NOMO-1 (cell line): ENCODE measurements around the gene DPH3.
A peak's percentile ranks its signal among the peaks of the same experiment; 100 is the strongest.

Experiments used
- DNase-seq, 2 experiments: peaks; one replicate each; lab custom pipeline; 2025; ENCODE audit not compliant: unreplicated experiment in 2 of 2; lab: John Stamatoyannopoulos, UW

The DPH3 gene

DNA sequence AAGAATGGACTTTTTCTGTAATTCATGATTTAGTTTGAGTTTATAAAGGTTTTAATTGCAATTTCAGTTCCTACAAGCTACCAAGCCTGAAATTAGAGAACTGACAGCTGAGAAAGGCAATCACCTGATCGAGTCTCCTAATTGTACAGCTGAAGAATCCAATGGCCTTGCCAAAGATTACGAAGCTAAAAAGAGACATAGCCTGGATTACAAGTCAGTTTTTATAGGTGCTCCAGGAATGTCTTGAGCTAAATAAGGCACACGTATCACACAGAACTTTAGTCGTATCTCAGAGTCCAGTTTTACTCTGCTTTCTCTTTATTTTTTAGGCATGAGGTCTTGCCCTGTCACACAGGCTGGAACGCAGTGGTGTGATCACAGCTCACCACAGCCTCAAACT lies 6.6 kb downstream of the DPH3 start:
- DNase-seq: no peak

DNA sequence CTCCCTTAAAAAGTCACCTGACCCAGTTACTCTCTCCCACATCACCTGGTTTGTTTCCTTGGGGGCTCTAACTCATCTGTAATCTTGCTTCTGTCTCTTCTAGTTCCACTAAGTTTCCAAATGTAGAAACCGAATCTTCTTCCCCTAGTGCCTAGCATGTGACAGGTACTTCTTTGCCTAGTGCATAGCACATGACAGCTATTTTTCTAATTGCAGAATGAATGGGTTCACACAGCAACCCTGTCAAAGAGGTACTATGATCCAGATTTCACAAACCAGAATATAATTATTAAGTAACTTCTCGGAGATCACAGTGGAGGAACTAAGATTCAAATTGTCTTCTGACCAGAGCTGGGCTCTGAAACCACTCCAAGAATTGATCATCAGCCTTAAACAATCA lies 7.4 kb downstream of the DPH3 start:
- DNase-seq: no peak

DNA sequence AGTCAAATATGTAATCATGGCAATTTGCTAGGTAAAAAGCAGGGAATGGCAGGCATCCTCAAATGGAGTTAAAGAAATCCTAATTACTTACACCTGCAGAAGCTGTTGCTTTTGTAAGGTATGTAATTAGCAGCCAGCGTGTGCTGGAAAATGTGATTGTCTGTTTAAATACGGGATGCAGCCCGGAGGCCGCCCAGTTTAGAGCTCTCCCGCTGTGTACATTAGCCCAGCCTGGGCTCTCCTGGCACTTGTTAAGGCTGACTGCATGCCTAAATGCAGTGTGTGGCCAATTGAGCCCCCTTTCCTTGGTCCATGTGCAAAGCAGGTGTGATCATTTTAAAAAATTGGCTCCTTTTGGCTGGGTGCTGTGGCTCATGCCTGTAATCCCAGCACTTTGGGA lies 9.0 kb downstream of the DPH3 start:
- no peak for DNase-seq

DNA sequence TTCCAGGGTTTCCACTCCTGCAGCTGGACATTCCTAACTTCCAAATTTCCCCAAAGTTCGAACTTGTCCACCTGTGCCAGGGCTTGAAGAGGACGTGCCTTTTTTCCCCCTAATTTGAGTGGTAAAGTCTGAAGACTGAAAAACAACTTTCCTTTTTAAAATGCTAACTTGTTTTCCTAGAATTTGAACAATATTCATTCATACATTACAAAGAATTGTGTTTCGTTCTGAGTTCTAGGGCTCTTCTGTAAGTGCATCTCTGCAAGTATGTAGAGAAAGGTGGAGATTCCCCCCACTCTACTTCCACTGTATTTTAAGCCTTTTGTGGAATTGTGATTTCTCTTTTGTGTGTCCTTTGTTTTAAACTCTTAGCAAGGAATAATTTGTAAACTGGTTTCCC lies 9.4 kb downstream of the DPH3 start:
- DNase-seq: no peak

DNA sequence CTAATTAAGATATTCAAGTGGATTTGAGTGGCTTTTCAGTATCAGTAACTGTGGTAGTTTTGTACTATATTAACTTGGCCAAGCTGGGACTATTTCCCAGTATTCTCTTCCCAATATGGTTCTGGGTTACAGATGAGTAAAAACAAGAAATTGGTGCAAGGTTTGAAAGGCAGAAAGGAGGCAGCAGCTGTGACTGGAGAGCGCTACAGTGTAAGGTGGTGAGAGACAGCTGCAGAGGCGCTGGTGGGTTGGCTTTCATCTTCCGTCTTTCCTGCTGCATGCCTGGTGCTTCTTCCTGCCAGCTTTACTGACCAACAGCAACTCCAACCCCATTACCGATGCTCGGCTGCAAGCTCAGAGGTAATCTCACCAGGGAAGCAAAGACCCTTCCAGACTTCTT lies 9.8 kb downstream of the DPH3 start:
- no peak for DNase-seq

DNA sequence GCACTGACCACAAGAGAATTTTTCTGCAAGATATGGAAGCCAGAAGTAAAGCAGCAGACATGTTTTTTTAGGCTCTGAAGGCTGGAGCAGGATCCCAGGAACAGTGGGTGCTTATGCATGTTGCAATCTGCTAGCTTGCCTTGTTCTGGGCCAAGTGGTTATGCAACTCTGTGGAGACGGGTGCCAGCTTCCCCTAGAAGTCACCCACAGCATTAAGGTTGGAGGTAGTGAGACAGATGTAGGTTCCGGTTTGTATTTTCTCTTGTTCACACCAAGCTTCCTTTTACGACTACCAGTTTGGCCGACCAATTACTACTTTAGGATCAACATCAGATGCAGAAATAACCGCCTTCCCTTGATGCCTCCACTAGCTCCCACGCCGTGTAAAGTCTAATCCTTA lies 11.1 kb downstream of the DPH3 start:
- DNase-seq: peak; percentile 78 to 94

DNA sequence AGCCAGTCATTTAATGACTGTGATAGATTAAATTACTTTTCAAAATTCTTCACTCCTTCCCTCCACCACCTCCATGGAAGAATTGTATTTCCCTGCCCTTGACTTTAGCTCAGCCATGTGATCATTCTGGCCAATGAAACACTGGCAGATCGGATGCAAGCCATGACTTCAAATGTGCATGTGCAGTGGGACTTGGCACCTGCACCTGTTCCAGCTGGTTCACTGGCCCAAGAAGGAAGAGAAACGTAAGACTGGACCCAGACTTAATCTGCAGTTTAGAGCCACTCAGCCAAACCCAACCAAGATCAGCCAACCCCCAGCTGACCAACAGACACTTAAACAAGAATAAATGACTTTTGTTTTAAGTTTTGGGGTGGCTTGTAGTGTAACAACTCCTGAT lies 11.8 kb downstream of the DPH3 start:
- DNase-seq: no peak

DNA sequence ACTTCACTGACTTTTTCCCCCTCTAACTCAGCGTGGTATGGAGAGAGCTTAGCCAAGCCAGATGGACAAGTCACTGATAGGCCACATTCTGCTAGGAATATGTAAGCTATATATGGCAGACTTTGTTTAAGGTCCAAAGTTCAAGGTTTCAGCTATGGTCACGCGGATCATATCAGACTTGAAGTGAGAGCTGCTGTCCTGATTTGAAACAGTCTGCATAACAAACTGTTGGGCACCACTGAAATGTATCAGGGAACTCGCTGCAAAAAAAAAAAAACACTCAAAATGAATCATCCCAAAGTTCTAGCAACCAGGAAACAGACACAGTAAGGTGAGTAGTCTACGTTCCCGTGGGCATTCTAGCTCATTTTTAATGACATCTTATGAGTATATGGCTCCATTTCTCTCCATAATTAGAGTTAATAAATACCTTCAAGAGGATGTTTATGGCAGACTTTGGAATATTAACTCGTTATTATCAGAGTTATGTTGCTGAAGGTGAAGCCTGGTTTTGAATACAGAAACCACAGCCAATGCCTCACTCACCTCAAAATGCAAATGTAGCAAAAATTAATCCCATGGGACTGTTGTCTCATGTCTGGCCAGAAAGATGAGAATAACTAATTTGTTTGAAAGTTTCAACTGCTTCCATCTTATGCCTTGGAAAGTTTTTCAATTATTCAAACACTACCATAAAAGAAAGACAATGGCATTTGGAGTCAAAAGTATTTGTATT lies 12.3 kb downstream of the DPH3 start:
- DNase-seq: no peak

DNA sequence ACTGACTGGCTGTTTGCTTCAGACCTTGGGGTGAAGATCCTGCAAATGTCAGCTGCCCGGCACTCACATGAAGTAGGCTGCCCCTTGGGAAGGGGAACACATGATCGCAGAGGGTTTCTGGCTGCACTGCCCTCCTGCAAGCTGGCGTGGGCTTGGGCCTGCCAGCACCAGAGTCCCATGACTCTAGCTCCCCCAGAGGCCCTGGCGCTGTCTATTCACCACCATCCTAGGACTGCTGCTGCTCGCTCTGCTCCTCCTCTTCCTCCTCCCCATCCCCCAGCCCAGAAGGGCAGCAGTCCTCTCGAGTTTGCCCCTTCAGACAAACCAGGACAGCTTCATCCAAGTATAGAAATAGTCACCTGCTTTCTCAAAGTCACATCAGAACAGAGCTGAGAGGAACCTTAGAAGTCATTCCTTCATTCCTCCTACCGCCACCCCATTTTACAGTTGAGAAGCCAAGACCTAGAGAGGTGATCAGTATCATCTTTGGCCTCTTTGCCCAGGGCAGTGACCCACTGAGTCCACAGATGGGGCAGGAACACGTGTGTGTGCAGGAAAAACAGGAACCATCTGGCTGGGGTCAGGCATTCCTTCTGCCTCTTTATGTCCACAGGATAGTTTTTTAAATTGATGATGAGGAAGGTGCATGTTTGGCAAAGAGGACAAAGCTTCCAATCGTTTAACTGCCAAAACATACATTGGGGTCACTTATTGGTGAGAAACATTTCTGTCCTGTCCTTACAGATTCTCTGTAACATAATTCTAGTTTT lies 13.2 kb downstream of the DPH3 start:
- DNase-seq: no peak

DNA sequence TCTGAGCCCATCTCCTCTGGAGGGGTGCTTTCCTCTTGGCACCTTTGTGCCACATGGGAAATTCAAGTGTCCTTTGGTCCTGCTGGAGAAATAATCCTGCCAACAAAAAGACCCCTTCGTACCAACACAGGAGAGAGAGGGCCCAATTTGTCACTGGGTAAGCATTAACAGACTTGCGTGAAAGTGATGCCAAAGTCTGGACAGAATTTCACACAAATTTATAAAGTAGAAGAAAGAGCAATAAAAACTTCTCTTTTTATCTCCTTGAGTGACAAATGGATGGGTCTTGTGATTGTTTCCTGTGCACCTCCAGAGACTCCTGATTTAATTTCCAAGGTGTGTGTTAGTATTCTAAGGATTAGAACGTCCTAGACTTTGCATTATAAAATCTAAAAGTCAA lies 14.9 kb downstream of the DPH3 start:
- no peak for DNase-seq

DNA sequence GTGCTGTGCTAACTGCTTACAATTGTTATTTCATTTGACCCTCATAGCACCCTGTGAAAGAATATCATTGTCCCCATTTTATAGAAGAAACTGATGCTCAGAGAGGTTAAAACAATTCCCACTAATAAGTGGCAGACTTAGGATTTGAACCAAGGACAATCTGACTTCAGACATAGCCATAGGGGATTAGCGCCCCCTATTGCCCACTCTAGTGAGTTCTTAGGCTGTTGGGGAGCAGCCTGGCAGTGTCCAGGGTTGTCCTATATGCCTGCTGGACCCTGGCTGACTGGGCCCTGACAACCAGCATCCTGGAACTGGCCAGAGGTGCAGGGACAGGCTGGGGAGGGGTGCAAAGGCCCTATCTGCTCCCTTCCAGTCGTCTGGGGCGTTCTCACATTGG lies 15.4 kb downstream of the DPH3 start:
- peak in 1 of 2 experiments; percentile 5 for DNase-seq

DNA sequence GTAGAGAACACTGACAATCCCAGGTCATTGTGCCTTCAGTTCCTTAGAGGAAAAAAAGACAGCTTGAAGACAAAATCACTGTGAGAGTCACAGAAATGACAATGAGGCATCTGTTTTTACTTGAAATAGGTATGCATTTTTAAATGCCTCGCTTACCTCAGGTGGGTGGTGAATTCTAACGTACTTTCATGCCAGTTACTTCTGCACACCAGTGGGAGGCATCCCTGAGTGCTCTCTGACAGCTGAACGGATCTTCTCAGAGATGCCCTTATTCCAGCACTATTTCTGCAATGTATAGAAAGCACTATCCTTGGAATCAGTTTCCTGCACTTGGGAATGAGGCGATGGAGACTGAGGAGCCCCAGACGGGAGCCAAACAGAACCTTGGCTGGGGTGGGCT lies 16.2 kb downstream of the DPH3 start:
- DNase-seq: no peak

DNA sequence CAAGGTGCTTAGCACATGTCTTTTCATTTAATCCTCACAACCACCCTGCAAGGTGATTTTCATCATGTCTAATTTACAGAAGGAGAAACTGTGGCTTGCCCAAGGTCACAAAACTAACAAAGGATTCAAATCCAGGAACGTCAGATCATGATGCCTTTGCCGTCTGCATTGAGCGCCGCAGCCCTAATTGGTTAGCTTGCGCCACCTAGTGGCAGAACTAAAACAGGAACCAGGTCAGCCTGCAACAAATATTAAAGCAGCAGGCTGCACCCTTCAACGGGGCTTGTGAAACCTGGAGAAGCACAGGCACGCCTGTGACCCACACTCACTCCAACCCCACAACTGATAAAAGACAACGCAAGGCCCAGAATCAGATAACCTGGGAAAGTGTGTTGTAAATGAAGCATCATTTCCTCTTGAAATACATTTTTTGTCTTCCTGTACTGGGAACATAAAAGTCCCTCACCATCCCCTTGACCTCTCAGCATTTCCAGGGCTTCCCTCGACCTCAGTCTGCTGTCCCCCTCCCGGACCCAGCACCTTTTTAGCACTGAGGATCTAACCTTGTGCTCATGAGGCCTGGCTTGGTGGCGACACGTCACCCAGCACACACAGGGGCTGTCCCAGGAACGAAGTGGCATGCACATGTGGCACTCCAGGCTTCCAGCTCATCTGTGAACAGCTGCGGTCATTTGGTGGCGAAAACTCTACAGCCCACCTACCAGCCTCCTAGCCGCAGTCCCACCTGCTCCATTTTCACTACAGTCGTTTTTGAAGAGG lies 17.3 kb downstream of the DPH3 start:
- DNase-seq: peak; percentile 76 to 80

DNA sequence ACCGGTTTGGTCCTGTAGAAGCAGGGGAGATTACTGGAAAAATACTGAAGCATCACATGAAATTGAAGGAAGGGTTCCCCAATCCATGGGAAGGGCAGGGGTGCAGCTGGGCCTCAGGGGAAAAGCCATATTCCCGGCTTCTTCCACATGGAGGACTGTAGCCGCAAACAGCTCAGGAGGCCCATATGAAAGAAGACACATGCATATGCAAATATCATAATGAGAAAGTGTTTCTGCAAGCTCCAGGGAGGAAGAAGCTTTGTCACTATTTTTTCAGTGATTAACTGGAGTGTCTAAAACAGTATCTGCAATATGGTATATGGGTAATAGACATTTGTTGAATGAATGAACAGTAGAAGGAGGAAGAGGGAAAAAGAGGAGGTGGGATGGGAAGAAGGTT lies 19.1 kb downstream of the DPH3 start:
- no peak for DNase-seq

DNA sequence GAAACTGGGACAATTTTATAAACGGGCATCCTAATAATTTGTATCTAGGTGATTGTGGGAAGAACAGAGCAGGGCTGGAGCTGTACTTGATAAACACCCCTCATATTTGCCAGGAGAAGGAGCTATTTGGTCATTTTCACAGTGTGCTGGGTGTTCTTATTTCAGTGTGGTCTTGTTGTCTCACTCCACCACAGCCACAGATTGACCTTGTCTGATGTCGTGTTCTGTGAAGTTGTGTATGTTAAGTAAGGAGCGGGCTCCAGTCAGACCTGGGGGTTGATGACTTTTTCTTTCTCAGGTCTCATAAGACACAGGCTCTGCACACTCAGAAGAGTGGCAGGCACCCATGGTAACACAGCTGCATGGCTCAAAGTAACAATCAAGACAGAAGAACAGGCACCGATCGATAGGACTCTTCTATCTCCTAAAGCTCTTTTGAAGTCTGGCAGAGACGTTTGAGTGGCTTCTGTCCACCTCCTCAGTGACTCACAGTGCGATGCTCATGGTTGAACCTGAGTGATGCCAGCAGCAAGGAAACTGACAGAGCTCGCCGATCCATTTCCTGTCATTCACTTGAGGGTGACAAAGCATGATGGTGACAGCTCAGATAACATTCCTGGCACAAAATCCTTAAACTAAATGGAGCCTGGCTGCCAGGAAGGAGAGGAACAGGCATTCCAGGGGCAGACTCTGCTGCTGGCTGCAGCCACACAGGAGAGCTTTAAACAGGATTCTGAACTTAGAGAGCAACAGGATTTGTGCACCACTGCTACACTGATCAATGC lies 20.8 kb downstream of the DPH3 start:
- DNase-seq: no peak

DNA sequence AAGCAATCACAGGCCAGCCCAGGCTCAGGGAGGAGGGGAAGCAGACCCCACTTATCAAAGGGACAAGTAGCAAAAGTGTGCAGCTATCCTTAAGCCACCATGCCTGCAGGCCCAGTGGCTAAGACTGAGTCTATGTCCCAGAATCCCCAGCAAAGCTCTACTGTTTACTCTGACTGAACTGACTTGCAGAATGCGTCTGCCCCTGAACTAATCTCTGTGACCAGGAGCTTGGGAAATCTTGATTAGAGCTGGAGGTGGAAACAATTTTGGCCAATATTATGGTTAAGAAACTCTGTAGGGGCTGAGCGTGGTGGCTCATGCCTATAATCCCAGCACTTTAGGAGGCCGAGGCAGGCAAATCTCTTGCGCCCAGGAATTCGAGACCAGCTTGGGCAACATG lies 22.6 kb downstream of the DPH3 start:
- DNase-seq: no peak

DNA sequence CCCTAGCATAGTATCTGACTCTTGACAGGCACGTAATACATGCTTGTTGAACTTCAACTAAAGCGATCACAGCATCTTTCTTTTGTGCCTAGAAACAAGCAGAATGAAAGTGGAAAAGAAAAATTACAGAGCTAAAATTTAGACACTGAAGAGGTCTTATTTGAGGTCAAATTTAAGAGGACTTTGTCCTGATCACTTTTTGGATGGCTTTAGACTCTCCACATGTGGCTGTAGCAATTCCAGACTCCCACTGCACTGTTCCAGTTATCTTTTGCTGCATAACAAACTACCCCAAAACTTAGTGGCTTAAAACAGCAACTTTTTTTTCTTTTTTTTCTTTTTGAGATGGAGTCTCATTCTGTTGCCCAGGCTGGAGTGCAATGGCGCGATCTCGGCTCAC lies 23.5 kb downstream of the DPH3 start:
- DNase-seq: no peak

DNA sequence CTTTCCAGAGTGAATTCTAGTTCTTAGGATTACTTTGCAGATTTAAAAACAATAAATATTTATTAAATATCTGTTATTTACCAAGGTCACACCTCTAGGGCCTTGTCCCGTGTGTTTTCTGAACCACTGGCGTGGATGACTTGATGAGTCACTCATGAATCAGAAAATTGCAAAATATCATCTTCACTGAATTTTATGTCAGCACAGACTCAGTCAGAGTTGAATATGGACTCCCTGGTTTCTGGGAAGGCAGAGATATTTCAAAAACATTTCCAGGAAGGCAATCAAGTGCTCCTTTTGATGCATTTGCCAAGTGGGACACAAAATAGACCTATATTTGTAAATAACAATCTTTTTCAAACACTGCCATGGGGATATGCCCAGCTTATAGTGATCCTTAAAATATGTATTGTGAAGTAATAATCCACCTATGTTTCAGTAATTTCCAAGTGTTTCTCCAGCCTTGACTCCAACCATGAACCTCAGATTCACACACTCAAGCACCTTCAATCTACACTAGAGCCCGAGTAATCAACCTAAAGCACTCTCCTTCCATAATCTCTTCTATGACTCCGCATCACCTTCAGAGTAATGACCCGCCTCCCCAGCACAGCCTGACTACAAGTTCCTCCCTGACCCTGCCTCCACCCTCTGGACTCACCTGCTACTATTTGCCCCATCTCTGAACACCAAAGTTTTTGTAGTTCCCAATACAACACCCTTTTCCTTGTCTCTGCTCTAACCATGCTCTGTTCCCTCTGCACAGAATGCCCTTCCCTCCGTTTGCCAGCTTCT lies 24.3 kb downstream of the DPH3 start:
- DNase-seq: peak in 1 of 2 experiments; percentile 23

DNA sequence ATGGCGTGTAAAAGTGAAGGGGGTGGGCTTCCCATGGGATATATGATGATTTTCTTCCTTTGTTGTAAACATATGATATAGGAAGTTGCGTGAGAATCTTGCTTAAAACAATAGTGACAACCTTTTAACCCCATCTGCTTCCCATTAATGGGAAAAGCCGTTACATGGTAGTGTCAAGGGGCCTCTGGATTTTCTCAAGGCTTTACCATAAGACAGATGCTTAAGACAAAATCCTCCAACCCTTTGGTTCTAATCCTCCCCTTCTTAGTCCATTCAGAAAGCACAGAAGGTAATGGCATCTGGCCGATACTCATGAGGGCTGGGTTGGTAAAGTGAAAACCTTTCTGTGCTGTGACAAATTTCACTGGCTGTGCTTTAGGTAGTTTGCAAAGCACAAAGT lies 25.0 kb downstream of the DPH3 start:
- no peak for DNase-seq

DNA sequence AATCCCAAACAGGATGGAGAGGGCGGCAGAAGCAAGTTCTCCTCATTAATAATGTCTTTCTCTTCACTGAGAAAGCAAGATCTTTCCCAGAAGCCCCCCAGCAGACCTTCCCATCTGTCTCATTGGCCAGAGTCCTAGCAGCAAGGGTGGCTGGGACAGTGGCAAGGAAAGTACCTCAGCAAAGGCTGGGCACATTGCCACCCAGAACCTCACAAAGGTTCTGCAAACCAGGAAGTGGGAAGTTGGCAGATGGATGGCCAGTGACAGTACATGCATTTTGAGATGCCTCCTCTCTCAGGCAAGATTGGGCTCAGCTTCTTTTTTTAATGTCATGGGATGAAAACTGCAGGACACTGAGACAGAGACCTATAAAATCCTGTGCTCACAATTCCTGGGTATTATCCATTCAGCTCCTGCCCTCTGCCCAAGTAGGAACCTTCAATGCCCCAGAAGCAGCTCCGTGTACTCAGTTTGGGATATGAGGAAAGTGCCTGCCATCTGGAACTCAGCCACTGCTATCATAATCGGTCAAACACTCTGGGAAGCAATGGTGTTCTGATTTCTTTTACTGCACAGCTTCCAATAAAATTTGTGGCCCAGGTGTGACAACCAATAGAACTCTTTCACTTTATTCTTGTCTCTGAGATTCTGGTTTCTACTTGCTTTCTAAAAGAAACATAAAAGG lies 25.5 kb downstream of the DPH3 start:
- no peak for DNase-seq
